Skeletal muscle satellite cell (primary cell): ENCODE results near the gene TRMT10C.
"Not testable (repeated sequence)": the region's sequence is repeated elsewhere in the genome, so short reads cannot be mapped to it uniquely, and the experiment has no call there.

ENCODE experiments used
- H3K27me3 ChIP-seq: 2 replicates; pipeline ENCODE4 v1.7.0; 2013; ENCODE audit warnings: low read length; ENCODE audit not compliant: control insufficient read depth, insufficient read depth
- H3K36me3 ChIP-seq: 2 replicates; pipeline ENCODE4 v1.7.0; 2013; ENCODE audit warnings: mild to moderate bottlenecking, control low read depth, low read length; ENCODE audit not compliant: insufficient read depth
- H3K4me1 ChIP-seq: 2 replicates; pipeline ENCODE4 v1.7.0; 2013; ENCODE audit warnings: low read length; ENCODE audit not compliant: control insufficient read depth, insufficient read depth
- H3K4me2 ChIP-seq: 2 replicates; pipeline ENCODE4 v1.7.0; 2013; ENCODE audit warnings: mild to moderate bottlenecking, low read length
- H3K4me3 ChIP-seq: 2 replicates; pipeline ENCODE4 v1.7.0; 2013; ENCODE audit warnings: low read length
- H3K9ac ChIP-seq: 2 replicates; pipeline ENCODE4 v1.7.0; 2013; ENCODE audit warnings: mild to moderate bottlenecking, low read depth, low read length, moderate library complexity
- H3K9me3 ChIP-seq: replicated peaks from 2 replicates; pipeline ENCODE4 v1.7.0; 2013; ENCODE audit warnings: mild to moderate bottlenecking, control low read depth, low read length

TRMT10C gene

GRCh38 chr3:101530686-101531047 is 31.0 kb upstream of the TRMT10C start:
- Histone ChIP-seq H3K9me3 (no peaks in the 10 kb centered on the region), H3K4me2 (no peak overlapping the region), H3K4me1 (no peaks in the 10 kb centered on the region), H3K4me3 (no peak overlapping the region), H3K9ac (no peak overlapping the region), H3K36me3 (no peaks in the 10 kb centered on the region), H3K27me3 (peaks cover 6% of the 10 kb centered on the region)

GRCh38 chr3:101531473-101532086 is 30.1 kb upstream of the TRMT10C start:
- H3K4me3 ChIP-seq = no peak overlapping the region
- no peaks in the 10 kb centered on the region for H3K9me3 ChIP-seq
- H3K36me3 ChIP-seq = no peaks in the 10 kb centered on the region
- H3K27me3 ChIP-seq = peaks cover 6% of the 10 kb centered on the region
- H3K4me1 ChIP-seq = no peaks in the 10 kb centered on the region
- H3K4me2 ChIP-seq = no peak overlapping the region
- H3K9ac ChIP-seq = no peak overlapping the region

GRCh38 chr3:101532783-101533602 is 28.7 kb upstream of the TRMT10C start:
- H3K27me3 ChIP-seq = peaks cover 6% of the 10 kb centered on the region
- no peaks in the 10 kb centered on the region for H3K4me1 ChIP-seq
- no peaks in the 10 kb centered on the region for H3K9me3 ChIP-seq

DNA sequence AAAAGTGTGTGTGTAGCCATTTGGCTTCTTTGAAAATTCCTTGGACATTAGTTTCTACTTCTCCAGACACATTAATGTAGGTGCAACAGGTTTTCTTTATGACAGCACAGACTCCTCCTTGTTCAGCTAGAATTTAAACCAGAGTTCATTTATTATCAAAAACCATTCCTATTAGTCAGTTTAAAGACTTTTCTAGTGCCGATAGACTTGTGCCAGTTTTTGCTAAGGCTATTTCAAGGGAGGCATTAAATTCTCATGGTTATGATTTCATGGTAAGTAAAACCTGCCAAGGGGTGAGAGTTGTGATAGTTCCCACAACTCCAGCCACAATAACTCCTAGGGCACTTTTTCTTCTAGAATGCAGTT is 28.1 kb upstream of the TRMT10C start:
- H3K36me3 ChIP-seq = no peaks in the 10 kb centered on the region
- H3K4me1 ChIP-seq = no peaks in the 10 kb centered on the region
- no peak overlapping the region for H3K9ac ChIP-seq
- peaks cover 6% of the 10 kb centered on the region for H3K27me3 ChIP-seq
- no peak overlapping the region for H3K4me2 ChIP-seq
- no peaks in the 10 kb centered on the region for H3K9me3 ChIP-seq
- H3K4me3 ChIP-seq = no peak overlapping the region

More at GRCh38 chr3:101532783-101533602, 28.7 kb upstream of the TRMT10C start:
- Histone ChIP-seq H3K9ac (no peak overlapping the region), H3K4me2 (no peak overlapping the region), H3K4me3 (no peak overlapping the region), H3K36me3 (no peaks in the 10 kb centered on the region)

DNA sequence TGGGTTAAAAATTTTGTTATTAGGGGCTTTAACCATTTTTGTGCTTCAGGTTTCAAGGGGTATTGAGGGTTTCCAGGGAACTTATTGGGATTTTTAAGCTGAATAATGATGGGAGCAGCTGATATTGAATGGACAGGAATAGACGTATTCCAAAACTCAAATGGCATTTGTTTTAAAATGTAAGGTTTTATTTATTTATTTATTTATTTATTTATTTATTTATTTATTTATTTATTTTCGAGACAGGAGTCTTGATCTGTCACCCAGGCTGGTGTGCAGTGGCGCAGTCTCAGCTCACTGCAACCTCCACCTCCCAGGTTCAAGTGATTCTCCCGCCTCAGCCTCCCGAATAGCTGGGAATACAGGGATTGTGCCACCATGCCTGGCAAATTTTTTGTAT is 26.4 kb upstream of the TRMT10C start:
- H3K9me3 ChIP-seq = no peaks in the 10 kb centered on the region
- H3K27me3 ChIP-seq = peaks cover 6% of the 10 kb centered on the region
- H3K4me1 ChIP-seq = no peaks in the 10 kb centered on the region
- H3K36me3 ChIP-seq = no peaks in the 10 kb centered on the region
- no peak overlapping the region for H3K4me3 ChIP-seq
- H3K9ac ChIP-seq = no peak overlapping the region
- H3K4me2 ChIP-seq = no peak overlapping the region

DNA sequence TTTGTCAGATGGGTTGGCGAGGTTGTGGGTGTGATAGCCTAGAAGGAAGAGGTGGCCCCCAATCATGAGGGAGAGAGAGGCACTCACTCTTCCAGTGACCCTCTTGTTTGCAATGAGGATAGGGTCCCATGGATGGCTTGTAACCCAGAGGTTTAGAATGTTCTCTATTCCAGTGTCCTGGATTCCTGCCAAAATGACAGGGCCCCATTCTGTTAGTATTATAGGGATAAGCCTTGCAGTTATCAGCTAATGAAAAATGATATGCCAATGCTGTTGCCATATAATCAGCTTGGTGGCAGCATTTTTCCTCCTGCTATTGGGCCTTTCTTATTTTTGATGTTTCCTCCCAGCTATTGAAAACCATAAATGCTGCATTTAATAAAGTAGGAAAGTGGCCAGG is 25.4 kb upstream of the TRMT10C start:
- Histone ChIP-seq H3K4me3 (no peak overlapping the region), H3K4me2 (no peak overlapping the region), H3K4me1 (no peaks in the 10 kb centered on the region), H3K27me3 (peaks cover 6% of the 10 kb centered on the region), H3K9ac (no peak overlapping the region), H3K36me3 (no peaks in the 10 kb centered on the region), H3K9me3 (no peaks in the 10 kb centered on the region)

DNA sequence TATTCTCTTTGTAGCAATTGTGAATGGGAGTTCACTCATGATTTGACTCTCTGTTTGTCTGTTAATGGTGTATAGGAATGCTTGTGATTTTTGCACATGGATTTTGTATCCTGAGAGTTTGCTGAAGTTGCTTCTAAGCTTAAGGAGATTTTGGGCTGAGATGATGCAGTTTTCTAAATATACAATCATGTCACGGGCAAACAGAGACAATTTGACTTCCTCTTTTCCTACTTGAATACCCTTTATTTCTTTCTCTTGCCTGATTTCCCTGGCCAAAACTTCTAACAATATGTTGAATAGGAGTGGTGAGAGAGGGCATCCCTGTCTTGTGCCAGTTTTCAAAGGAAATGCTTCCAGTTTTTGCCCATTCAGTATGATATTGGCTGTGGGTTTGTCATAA is 24.7 kb upstream of the TRMT10C start:
- not testable (repeated sequence) for H3K9me3 ChIP-seq, H3K4me2 ChIP-seq, H3K4me3 ChIP-seq, H3K27me3 ChIP-seq, H3K9ac ChIP-seq, H3K36me3 ChIP-seq, H3K4me1 ChIP-seq

GRCh38 chr3:101542957-101543356 is 18.7 kb upstream of the TRMT10C start:
- Histone ChIP-seq H3K4me1 (no peaks in the 10 kb centered on the region), H3K36me3 (no peaks in the 10 kb centered on the region), H3K4me3 (no peak overlapping the region), H3K9ac (no peak overlapping the region), H3K27me3 (peaks cover 16% of the 10 kb centered on the region), H3K4me2 (no peak overlapping the region), H3K9me3 (no peaks in the 10 kb centered on the region)

DNA sequence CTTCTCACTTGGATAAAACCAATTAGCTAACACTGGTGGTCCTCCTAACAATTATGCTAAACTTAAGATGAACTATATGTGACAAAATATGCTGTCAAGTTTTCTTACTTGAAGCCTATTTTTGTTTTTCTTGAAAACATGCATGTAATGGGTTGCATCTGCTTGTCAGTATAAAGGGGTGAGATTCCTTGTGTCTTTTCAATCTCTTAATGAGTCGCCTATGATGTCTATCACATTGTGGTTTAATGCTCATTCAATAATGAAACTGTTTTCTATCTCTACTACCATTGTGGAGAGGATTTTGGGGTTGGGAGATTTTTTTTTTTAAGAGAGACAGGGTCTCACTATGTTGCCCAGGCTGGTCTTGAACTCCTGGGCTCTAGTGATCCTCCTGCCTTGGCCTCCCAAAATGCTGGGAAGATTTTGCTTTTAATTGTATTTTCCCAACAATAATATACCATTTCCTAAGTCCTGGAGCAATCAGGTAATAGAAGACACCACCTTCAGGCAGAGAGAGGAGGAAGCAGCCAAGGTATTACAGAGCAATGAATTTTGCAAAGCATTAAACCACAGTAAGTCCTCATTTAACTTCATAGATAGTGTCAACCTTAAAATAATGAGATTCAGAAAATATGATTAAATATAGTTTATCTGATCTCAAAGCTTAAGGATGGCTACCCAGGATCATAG is 17.4 kb upstream of the TRMT10C start:
- peaks cover 25% of the 10 kb centered on the region for H3K27me3 ChIP-seq
- H3K4me1 ChIP-seq = no peaks in the 10 kb centered on the region
- H3K9me3 ChIP-seq = no peaks in the 10 kb centered on the region
- H3K4me2 ChIP-seq = no peak overlapping the region
- no peaks in the 10 kb centered on the region for H3K36me3 ChIP-seq
- H3K9ac ChIP-seq = no peak overlapping the region
- H3K4me3 ChIP-seq = no peak overlapping the region

DNA sequence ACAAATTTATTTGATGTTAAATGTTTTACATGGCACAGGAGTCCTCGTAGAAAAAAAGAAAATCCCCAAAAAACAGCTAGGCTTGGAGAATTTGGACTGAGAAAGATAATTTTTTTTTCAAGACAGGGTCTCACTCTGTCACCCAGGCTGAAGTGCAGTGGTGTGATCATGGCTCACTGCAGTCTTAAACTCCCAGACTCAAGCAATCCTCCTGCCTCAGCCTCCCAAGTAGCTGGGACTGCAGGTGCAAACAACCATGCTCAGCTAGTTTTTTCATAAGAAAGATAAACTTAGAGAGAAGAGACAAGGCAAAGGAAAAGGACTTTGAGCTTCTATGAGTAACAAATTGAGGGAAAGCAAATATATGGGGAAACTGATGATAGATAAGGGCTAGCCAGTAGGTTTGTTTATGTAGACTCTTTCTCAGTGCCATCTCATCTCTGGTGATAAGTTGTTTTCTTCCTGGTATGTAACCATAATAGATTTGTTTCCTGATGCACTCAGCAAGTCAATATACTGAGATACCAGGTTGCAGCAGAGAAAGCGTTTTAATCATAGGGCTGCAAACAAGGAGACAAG is 13.1 kb upstream of the TRMT10C start:
- H3K4me2 ChIP-seq = no peak overlapping the region
- H3K9ac ChIP-seq = no peak overlapping the region
- no peaks in the 10 kb centered on the region for H3K36me3 ChIP-seq
- no peaks in the 10 kb centered on the region for H3K9me3 ChIP-seq
- H3K4me1 ChIP-seq = no peaks in the 10 kb centered on the region
- H3K27me3 ChIP-seq = peaks cover 26% of the 10 kb centered on the region
- no peak overlapping the region for H3K4me3 ChIP-seq

- H3K36me3 ChIP-seq = no peaks in the 10 kb centered on the region
- no peaks in the 10 kb centered on the region for H3K4me1 ChIP-seq
- H3K9me3 ChIP-seq = no peaks in the 10 kb centered on the region
- no peak overlapping the region for H3K4me3 ChIP-seq
- H3K27me3 ChIP-seq = peaks cover 21% of the 10 kb centered on the region
- H3K9ac ChIP-seq = no peak overlapping the region
- no peak overlapping the region for H3K4me2 ChIP-seq
Observed at GRCh38 chr3:101549473-101549872, 12.2 kb upstream of the TRMT10C start.
